GM12878 (cell line): ENCODE measurements around the gene RIPOR1. TPM values are rescaled to one million over a fixed set of nuclear protein-coding genes. Genes with fewer than 3 reads are reported as not detected.

Experiments used
- ATF2 ChIP-seq: IDR thresholded peaks from 2 replicates; pipeline ENCODE4 v1.6.1; 2012; ENCODE audit warnings: low read length, inconsistent platforms
- CBFB ChIP-seq: IDR thresholded peaks from 2 replicates; pipeline ENCODE4 v1.6.1; 2016; ENCODE audit warnings: antibody characterized with exemption, low read depth
- EED ChIP-seq: sonication (generic); IDR thresholded peaks from 2 replicates; pipeline ENCODE4 v1.6.1; 2016; ENCODE audit warnings: antibody characterized with exemption, low read depth
- GABPA ChIP-seq: IDR thresholded peaks from 2 replicates; pipeline ENCODE4 v1.6.1; 2014; ENCODE audit warnings: antibody characterized with exemption, low read depth, mild to moderate bottlenecking, inconsistent platforms
- GATAD2B ChIP-seq: fragments of 450-650 bp; conservative IDR thresholded peaks from 2 replicates; pipeline ENCODE4 v1.6.1; 2017; ENCODE audit warnings: low read depth, mild to moderate bottlenecking, moderate library complexity
- HDAC2 ChIP-seq: fragments of 200-600 bp; sonication (generic); IDR thresholded peaks from 2 replicates; pipeline ENCODE4 v1.6.1; 2017
- IRF5 ChIP-seq: fragments of 450-650 bp; IDR thresholded peaks from 2 replicates; pipeline ENCODE4 v1.6.1; 2017; ENCODE audit warnings: borderline replicate concordance
- JUND ChIP-seq: IDR thresholded peaks from 2 replicates; pipeline ENCODE4 v1.6.1; 2012; ENCODE audit warnings: low read depth, mild to moderate bottlenecking, low read length, improper control_type of control experiment, moderate library complexity
- KLF5 ChIP-seq: fragments of 450-650 bp; IDR thresholded peaks from 2 replicates; pipeline ENCODE4 v1.6.1; 2014; ENCODE audit warnings: mild to moderate bottlenecking; ENCODE audit not compliant: partially characterized antibody
- MEF2B ChIP-seq: fragments of 450-650 bp; IDR thresholded peaks from 2 replicates; pipeline ENCODE4 v1.6.1; 2018; ENCODE audit warnings: mild to moderate bottlenecking, moderate library complexity; ENCODE audit not compliant: partially characterized antibody, poor library complexity, severe bottlenecking
- MTA2 ChIP-seq: fragments of 450-650 bp; IDR thresholded peaks from 2 replicates; pipeline ENCODE4 v1.6.1; 2016; ENCODE audit warnings: low read depth, mild to moderate bottlenecking, moderate library complexity
- NR2C1 ChIP-seq: fragments of 450-650 bp; IDR thresholded peaks from 2 replicates; pipeline ENCODE4 v1.6.1; 2017; ENCODE audit warnings: antibody characterized with exemption, mild to moderate bottlenecking, moderate library complexity
- NR2C2 ChIP-seq: IDR thresholded peaks from 2 replicates; pipeline ENCODE4 v1.6.1; 2011; ENCODE audit warnings: borderline replicate concordance, low read depth; ENCODE audit not compliant: control insufficient read depth, insufficient read length
- PML ChIP-seq: IDR thresholded peaks from 2 replicates; pipeline ENCODE4 v1.6.1; 2012; ENCODE audit warnings: low read length, inconsistent platforms
- POLR2AphosphoS2 ChIP-seq: IDR thresholded peaks from 2 replicates; pipeline ENCODE4 v1.6.1; 2011; ENCODE audit warnings: low read depth, mild to moderate bottlenecking, low read length, improper control_type of control experiment, moderate library complexity
- PRDM15 ChIP-seq: fragments of 450-650 bp; formaldehyde crosslinking; IDR thresholded peaks from 2 replicates; pipeline ENCODE4 v1.4.0; 2020; ENCODE audit warnings: mild to moderate bottlenecking, moderate library complexity
- RB1 ChIP-seq: fragments of 450-650 bp; formaldehyde crosslinking; IDR thresholded peaks from 2 replicates; pipeline ENCODE4 v1.6.1; 2017; ENCODE audit warnings: mild to moderate bottlenecking, borderline replicate concordance
- REST ChIP-seq: IDR thresholded peaks from 2 replicates; pipeline ENCODE4 v1.6.1; 2012; ENCODE audit warnings: mild to moderate bottlenecking, low read depth, low read length
- RUNX3 ChIP-seq: IDR thresholded peaks from 2 replicates; pipeline ENCODE4 v1.6.1; 2012; ENCODE audit warnings: low read length, inconsistent platforms
- STAT1 ChIP-seq: fragments of 450-650 bp; conservative IDR thresholded peaks from 2 replicates; pipeline ENCODE4 v1.6.1; 2014; ENCODE audit warnings: antibody characterized with exemption, mild to moderate bottlenecking
- WRNIP1 ChIP-seq: IDR thresholded peaks from 2 replicates; pipeline ENCODE4 v1.6.1; 2011; ENCODE audit warnings: low read depth, low read length, improper control_type of control experiment, borderline replicate concordance
- ZNF207 ChIP-seq: fragments of 450-650 bp; IDR thresholded peaks from 2 replicates; pipeline ENCODE4 v1.6.1; 2014; ENCODE audit warnings: antibody characterized with exemption, mild to moderate bottlenecking, borderline replicate concordance
- polyA plus RNA-seq, 11 experiments: library from polyadenylated mRNA; depleted of rRNA in 4 of 11; unstranded in 6 of 11; stranded (reverse) in 5 of 11; fragments of >200 nt; fragmentation: Nextera tagmentation in 4 of 11; fragmentation: Illumina TruSeq in 1 of 11; extraction: Ambion mirVana in 4 of 11; extraction: Trizol in 1 of 11; gene quantifications; 1 replicate in 1 of 11; 2 replicates in 10 of 11; pipeline versions ENCODE4 v1.2.1 to v1.2.3, GENCODE V29; 2011 to 2016; ENCODE audit warnings: inconsistent platforms in 2 of 11, missing spikeins in 2 of 11, low read depth in 1 of 11
- total RNA-seq, 4 experiments: library from RNA; depleted of rRNA in 3 of 4; stranded (reverse); fragments of >200 nt in 3 of 4; fragmentation: Illumina TruSeq in 1 of 4; extraction: Trizol in 1 of 4; gene quantifications; 2 replicates each; pipeline versions ENCODE4 v1.2.1 to v1.2.3, GENCODE V29; 2013 to 2021

RIPOR1 gene
- total and polyA plus RNA-seq, 10 of the 15 experiments (the other 5 are each of a cell fraction or from before 2014, with no cell fraction given), result 0.13 to 28.5 (median 7.0) TPM

- TF ChIP-seq REST (no peak), NR2C1 (no peak), EED (no peak), HDAC2 (no peak), GABPA (no peak), ATF2 (no peak), PRDM15 (CRISPR knock-in tag) (no peak), KLF5 (peak; percentile 37), STAT1 (no peak), MEF2B (no peak), WRNIP1 (no peak), RB1 (peak; percentile 29; the same call in 1 of the 2 replicates), POLR2AphosphoS2 (0 out of 2 replicates have a peak, but pooled peaks have one; percentile 10), CBFB (no peak), JUND (no peak), IRF5 (no peak), ZNF207 (no peak), NR2C2 (no peak), MTA2 (no peak), PML (no peak), RUNX3 (0 out of 2 replicates have a peak, but pooled peaks have one; percentile 10), GATAD2B (peak; percentile 62; the same call in 1 of the 2 replicates)
Observed at GRCh38 chr16:67562526-67562917, 33.9 kb downstream of the RIPOR1 start, which contains the start of gene CTCF (continued).
